ENCODE measurements around the gene RAPGEF1. TPM values are rescaled to one million over a fixed set of nuclear protein-coding genes. Genes with fewer than 3 reads are reported as not detected.
A peak's percentile ranks its signal among the peaks of the same experiment; 100 is the strongest.

RAPGEF1 gene
- total RNA-seq, 4 donors from 2014 or later: 43.0 to 58.3 (median 51.7) TPM

- TF ChIP-seq EP300 (IDR thresholded peaks at IDR 0.05): no peak
- no peak for TF ChIP-seq POLR2AphosphoS5 (IDR thresholded peaks at IDR 0.05)
- TF ChIP-seq CTCF (IDR thresholded peaks at IDR 0.05): no peak
- peak in 1 of 2 donors; percentile 48 for TF ChIP-seq POLR2A (IDR thresholded peaks at IDR 0.05)
- Histone ChIP-seq H3K4me3 (peak within 1 kb of the TSS; percentile 79), H3K4me1 (peaks cover 14% of the 10 kb centered on the region), H3K36me3 (peaks cover 36% of the 10 kb centered on the region), H3K27ac (peak within 1 kb of the TSS; percentile 67), H3K27me3 (no peaks in the 10 kb centered on the region), H3K9me3 (no peaks in the 10 kb centered on the region)
- peak; percentile 86 to 90 for DNase-seq (ENCODE audit: low spot score in 2 of 2)
- WGBS: 37% methylated on average over 15 of the region's 103 CpGs
Measured at GRCh38 chr9:131530920-131531832, 208.7 kb downstream of the RAPGEF1 start, which contains the start of gene UCK1. Gene UCK1 (minus strand): TSS chr9:131531263. CDS start chr9:131531174, 89 bp downstream.

DNA sequence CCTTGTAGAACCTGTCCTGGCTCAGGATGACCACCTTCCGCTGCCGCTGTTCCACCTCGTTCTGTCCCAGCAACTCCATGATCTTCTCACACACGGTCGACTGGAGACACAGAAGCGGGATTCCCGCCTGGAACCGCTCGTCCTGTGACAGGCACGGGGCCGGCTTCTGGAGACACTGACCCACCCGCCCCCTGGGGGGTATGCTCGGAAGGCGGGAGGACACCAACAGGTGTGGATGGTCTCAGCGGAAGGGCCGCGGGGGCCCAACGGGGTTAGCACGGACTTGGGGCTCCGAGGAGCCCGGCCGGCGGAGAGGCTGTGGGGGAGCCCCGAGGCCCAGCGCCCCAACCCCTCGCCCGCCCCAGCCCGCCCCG is 209.3 kb downstream of the RAPGEF1 start:
- peak in 1 of 2 donors; percentile 80 for DNase-seq (ENCODE audit: low spot score in 2 of 2)
- peak in 1 of 2 donors; percentile 19 for TF ChIP-seq CTCF (IDR thresholded peaks at IDR 0.05)
- no peak for TF ChIP-seq POLR2AphosphoS5 (IDR thresholded peaks at IDR 0.05)

DNA sequence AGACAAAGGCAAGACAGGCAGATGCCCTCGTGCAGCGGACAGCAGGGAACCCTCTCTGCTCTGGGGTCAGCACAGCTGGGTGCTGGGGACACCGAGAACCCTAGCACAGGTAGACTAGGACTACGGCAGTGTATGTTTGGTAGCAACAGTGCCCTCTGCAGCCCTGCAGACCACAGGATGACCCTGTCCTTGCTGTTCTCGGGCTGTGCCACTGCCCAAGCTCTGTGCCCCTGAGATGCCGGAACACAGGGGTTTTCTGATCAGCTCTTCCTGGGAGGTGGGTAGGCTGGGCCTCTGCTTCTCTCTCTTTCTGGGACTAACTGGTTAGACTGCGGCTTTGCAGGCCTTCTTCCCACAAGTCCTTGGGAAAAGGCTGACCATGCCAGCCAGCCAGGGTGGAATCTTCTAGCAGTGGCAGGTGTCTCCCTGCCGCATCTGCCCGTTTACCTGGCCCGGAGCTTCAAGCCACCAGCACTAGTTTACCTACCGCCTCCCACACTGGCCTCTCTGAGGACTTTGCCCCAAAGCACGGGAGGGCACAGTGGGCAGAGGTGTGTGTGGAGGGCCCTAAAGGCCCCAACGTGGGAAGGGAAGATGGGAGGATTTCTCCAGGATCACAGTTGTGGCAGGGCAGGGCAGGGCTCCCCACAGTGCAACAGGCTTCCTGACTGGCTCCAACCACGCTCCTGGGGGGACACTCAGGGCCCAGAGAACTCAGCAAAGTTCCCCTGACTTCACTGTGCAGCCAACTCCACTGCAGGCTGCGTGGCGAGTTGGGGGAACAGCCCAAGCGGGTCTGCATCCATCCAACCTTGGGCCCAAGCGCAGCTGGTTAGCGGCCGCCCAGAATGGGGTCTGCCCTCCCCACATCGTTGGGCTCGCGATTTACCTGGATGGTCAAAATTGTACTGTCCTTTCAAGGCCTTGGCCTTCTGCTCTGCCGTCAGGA is 210.0 kb downstream of the RAPGEF1 start:
- Histone ChIP-seq H3K27ac (no peak overlapping the region), H3K9me3 (no peaks in the 10 kb centered on the region), H3K4me3 (peak overlapping the region; percentile 79), H3K27me3 (no peaks in the 10 kb centered on the region), H3K36me3 (peaks cover 49% of the 10 kb centered on the region), H3K4me1 (peaks cover 14% of the 10 kb centered on the region)
- 67% methylated on average over 15 of the region's 24 CpGs for WGBS
- no peak for DNase-seq (ENCODE audit: low spot score in 2 of 2)
- no peak for TF ChIP-seq POLR2A (IDR thresholded peaks at IDR 0.05)
- no peak for TF ChIP-seq POLR2AphosphoS5 (IDR thresholded peaks at IDR 0.05)
- TF ChIP-seq CTCF (IDR thresholded peaks at IDR 0.05): no peak
- TF ChIP-seq EP300 (IDR thresholded peaks at IDR 0.05): no peak

More for the DNA sequence above, 209.3 kb downstream of the RAPGEF1 start:
- no peaks in the 10 kb centered on the region for H3K27me3 ChIP-seq
- H3K4me3 ChIP-seq: peak overlapping the region; percentile 79
- H3K27ac ChIP-seq: peak overlapping the region; percentile 67
- H3K9me3 ChIP-seq: no peaks in the 10 kb centered on the region
- peaks cover 42% of the 10 kb centered on the region for H3K36me3 ChIP-seq
- H3K4me1 ChIP-seq: peaks cover 14% of the 10 kb centered on the region
- 11% methylated on average over 10 of the region's 29 CpGs for WGBS

GRCh38 chr9:131528886-131529505 is 210.9 kb downstream of the RAPGEF1 start:
- WGBS: 92% methylated on average over 31 of the region's 35 CpGs
- no peaks in the 10 kb centered on the region for H3K9me3 ChIP-seq
- peaks cover 14% of the 10 kb centered on the region for H3K4me1 ChIP-seq
- no peaks in the 10 kb centered on the region for H3K27me3 ChIP-seq
- H3K27ac ChIP-seq: no peak overlapping the region
- H3K4me3 ChIP-seq: no peak overlapping the region
- no peak for DNase-seq (ENCODE audit: low spot score in 2 of 2)
- TF ChIP-seq CTCF (IDR thresholded peaks at IDR 0.05) (no peak), POLR2AphosphoS5 (IDR thresholded peaks at IDR 0.05) (no peak), POLR2A (IDR thresholded peaks at IDR 0.05) (no peak), EP300 (IDR thresholded peaks at IDR 0.05) (no peak)
- H3K36me3 ChIP-seq: peaks cover 57% of the 10 kb centered on the region
